Measurements from ENCODE around the gene BAIAP2. TPM values are rescaled to one million over a fixed set of nuclear protein-coding genes. Genes with fewer than 3 reads are reported as not detected.

BAIAP2 gene
- total RNA-seq, 8 experiments from 2014 or later = 10.2 to 42.0 (median 28.6) TPM

- Histone ChIP-seq H3K4me3 (no peak overlapping the region), H3K4me1 (replicated peaks in 1 of 2) (peaks cover 39 to 53% of the 10 kb centered on the region in 2 donors), H3K27ac (no peak overlapping the region)
- 96% methylated on average over 8 of the region's 12 CpGs; no CpG with 5 or more reads in 9 of the 10 experiments for WGBS, 10 experiments
- in situ Hi-C loops (cut with MboI; ENCODE audit: low pct_unique_long_range_greater_than_20kb in 2 of 9, low sequenced_read_pairs in 9 of 9, unreplicated experiment in 9 of 9) = no loop called here
- ATAC-seq (replicated peaks in 6 of 8) = no peak
Observed at GRCh38 chr17:81054308-81054707, 19.4 kb downstream of the BAIAP2 start.

DNA sequence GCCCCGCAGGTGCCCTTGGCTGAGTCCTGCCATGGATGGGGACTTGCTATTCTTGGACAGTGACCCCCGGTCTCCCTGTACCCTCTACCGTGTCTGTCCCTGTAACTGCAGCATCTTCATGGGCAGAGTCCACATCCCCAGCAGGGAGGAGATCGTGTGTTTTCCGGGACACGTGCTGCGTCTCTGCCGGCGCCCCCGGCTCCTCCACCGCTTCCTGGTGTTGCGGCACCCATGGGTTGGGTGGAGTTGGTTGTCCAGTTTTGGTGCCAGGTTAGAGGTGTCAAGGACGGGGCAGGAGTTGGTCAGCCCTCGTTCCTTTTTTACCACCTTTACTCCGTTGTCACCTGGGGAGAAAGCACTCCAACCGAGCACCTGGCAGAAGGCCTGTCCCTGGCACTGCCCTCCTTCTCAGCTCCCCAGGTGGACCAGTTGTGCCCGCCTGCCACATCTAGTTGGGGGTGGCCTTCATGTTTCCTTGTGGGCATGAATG, 20.0 kb downstream of the BAIAP2 start:
- no peak overlapping the region for H3K4me3 ChIP-seq
- WGBS, 10 experiments = 89 to 96% (median 91%) methylated on average over 7 to 10 of the region's 17 CpGs; no CpG with 5 or more reads in 7 of the 10 experiments
- H3K4me1 ChIP-seq (replicated peaks in 1 of 2) = peaks cover 37 to 49% of the 10 kb centered on the region in 2 donors
- ATAC-seq (replicated peaks in 6 of 8) = no peak
- H3K27ac ChIP-seq = no peak overlapping the region
- in situ Hi-C loops (cut with MboI; ENCODE audit: low pct_unique_long_range_greater_than_20kb in 2 of 9, low sequenced_read_pairs in 9 of 9, unreplicated experiment in 9 of 9) = no loop called here

- Histone ChIP-seq H3K27ac (no peak overlapping the region), H3K4me3 (no peak overlapping the region), H3K4me1 (replicated peaks in 1 of 2) (peaks cover 35 to 38% of the 10 kb centered on the region in 2 donors)
- ATAC-seq (replicated peaks in 6 of 8) = no peak
- 97 to 100% (median 100%) methylated on average over 1 to 5 of the region's 19 CpGs; no CpG with 5 or more reads in 7 of the 10 experiments for WGBS, 10 experiments
- in situ Hi-C loops (cut with MboI; ENCODE audit: low pct_unique_long_range_greater_than_20kb in 2 of 9, low sequenced_read_pairs in 9 of 9, unreplicated experiment in 9 of 9) = no loop called here
Observed at GRCh38 chr17:81056312-81056711, 21.4 kb downstream of the BAIAP2 start.

DNA sequence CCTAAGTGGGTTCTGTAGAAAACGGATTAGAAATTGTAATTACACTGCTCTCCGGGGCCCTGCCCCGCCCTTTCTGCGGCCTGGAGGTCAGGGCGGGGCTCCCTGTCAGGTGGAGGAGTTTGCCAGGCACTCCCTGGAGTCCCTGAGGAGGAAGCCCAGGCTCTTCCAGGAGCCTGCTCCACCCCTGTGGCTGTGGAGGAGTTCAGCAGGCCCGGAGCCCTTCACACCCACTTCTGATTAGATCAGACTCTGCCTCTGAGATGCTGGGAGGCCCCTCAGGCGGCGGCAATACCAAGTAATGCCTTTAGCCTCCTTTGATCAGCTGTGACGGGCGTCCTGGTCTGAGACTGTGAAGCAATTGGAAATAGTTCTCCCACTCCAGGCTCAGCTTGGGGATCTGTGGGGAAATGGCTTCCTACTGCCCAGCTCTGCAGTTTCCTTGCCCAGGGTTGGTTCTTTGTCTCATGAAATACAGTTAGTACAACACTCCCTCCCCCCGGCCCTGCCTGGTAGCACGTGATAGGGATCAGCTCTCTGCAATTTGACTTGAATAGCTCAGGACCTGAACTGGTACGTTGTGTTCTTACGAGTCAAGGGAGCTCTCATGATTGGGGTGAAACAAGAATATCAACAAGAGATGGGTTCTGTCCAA, 22.3 kb downstream of the BAIAP2 start:
- WGBS, 10 experiments = 8 to 80% (median 32%) methylated on average over 1 to 9 of the region's 14 CpGs; no CpG with 5 or more reads in 1 of the 10 experiments
- in situ Hi-C loops (cut with MboI; ENCODE audit: low pct_unique_long_range_greater_than_20kb in 2 of 9, low sequenced_read_pairs in 9 of 9, unreplicated experiment in 9 of 9) = no loop called here
- Histone ChIP-seq H3K4me1 (replicated peaks in 1 of 2) (peaks cover 26 to 30% of the 10 kb centered on the region in 2 donors), H3K27ac (peak overlapping the region; percentile 50 to 57), H3K4me3 (no peak overlapping the region)
- peak; percentile 34 to 98 (median 75) for ATAC-seq (replicated peaks in 6 of 8)

GRCh38 chr17:81057777-81058176, 22.8 kb downstream of the BAIAP2 start:
- no peak overlapping the region for H3K27ac ChIP-seq
- peaks cover 20 to 24% of the 10 kb centered on the region in 2 donors for H3K4me1 ChIP-seq (replicated peaks in 1 of 2)
- no peak overlapping the region for H3K4me3 ChIP-seq
- in situ Hi-C loops (cut with MboI; ENCODE audit: low pct_unique_long_range_greater_than_20kb in 2 of 9, low sequenced_read_pairs in 9 of 9, unreplicated experiment in 9 of 9) = no loop called here
- no peak for ATAC-seq (replicated peaks in 6 of 8)
- 45 to 82% (median 72%) methylated on average over 2 to 6 of the region's 12 CpGs; no CpG with 5 or more reads in 6 of the 10 experiments for WGBS, 10 experiments

DNA sequence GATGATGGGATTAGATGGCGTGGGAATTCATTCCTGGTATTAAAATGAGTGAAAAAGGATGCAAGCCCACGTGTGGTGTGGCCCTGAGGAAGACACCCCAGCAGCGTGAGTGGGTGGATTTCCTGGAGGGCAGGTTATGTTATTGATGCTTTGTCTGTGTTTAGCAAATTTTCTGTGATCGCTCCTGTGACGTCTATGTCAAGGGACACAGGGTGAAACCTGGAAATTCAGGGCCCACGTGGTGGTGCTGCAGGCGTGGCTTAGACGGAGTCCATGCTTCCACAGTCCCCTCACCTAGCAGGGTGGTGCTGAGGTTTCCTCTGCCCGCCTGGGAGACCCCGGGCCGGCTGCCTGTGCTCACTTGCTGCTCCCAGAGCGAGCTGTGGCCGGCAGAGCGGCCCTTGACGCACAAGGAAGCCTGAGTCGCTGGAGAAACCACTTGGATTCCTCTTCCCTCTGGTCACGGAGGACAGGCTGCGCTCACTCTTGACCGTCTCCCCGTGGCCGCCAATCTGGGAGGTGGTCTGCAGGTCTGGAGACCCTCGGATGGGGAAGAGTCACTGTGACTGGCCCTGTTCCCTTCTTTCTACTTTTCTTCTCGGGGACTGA, 23.4 kb downstream of the BAIAP2 start:
- H3K27ac ChIP-seq = no peak overlapping the region
- no peak for ATAC-seq (replicated peaks in 6 of 8)
- H3K4me1 ChIP-seq (replicated peaks in 1 of 2) = peaks cover 14 to 19% of the 10 kb centered on the region in 2 donors
- no peak overlapping the region for H3K4me3 ChIP-seq
- 81 to 100% (median 93%) methylated on average over 3 to 10 of the region's 23 CpGs; no CpG with 5 or more reads in 5 of the 10 experiments for WGBS, 10 experiments
- in situ Hi-C loops (cut with MboI; ENCODE audit: low pct_unique_long_range_greater_than_20kb in 2 of 9, low sequenced_read_pairs in 9 of 9, unreplicated experiment in 9 of 9) = no loop called here

DNA sequence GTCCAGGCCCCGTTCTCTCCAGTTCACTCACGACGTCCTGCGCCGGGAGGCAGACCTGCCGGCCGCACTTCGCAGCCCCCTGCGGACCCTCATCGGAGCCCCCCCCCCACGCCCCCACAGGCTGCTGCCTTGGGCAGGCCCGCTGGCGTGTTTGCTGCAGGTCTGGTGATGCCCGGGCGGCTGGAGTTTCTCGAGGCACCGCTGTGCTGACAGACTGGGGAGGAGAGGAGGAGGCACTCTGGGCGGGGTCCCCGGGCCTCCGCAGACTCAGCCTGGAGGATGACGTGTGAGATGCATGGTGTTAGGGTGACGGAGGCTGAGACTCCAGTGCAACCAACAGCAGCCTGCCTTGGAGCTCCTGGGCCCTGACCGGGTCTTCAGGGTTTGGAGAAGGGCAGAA, 24.1 kb downstream of the BAIAP2 start:
- Histone ChIP-seq H3K27ac (no peak overlapping the region), H3K4me1 (replicated peaks in 1 of 2) (peaks cover 14 to 23% of the 10 kb centered on the region in 2 donors), H3K4me3 (no peak overlapping the region)
- in situ Hi-C loops (cut with MboI; ENCODE audit: low pct_unique_long_range_greater_than_20kb in 2 of 9, low sequenced_read_pairs in 9 of 9, unreplicated experiment in 9 of 9) = no loop called here
- WGBS, 10 experiments = no CpG with 5 or more reads among the region's 23 CpGs
- peak in 1 of 8 experiments; percentile 4 for ATAC-seq (replicated peaks in 6 of 8)

DNA sequence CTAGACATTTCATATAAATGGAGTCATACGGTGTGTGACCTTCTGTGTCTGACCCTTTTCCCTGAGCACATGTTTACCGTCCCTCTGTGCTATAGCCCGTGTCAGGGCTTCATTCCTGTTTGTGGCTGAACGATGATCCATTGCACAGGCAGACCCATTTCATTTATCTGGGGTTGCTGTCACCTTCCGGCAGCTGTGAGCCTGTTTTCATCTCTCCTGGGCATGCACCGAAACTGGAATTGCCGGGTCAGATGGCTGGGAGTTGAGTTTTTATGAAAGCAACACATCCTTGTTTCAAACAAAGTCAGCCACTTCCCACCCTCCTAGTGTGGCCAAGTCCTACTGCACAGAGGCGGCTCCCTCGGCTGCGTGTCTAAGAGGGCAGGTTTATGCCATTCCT, 25.5 kb downstream of the BAIAP2 start:
- no peak overlapping the region for H3K4me3 ChIP-seq
- in situ Hi-C loops (cut with MboI; ENCODE audit: low pct_unique_long_range_greater_than_20kb in 2 of 9, low sequenced_read_pairs in 9 of 9, unreplicated experiment in 9 of 9) = no loop called here
- peak overlapping the region in 1 of 2 donors; percentile 37 for H3K27ac ChIP-seq
- H3K4me1 ChIP-seq (replicated peaks in 1 of 2) = peaks cover 14 to 37% of the 10 kb centered on the region in 2 donors
- WGBS, 10 experiments = 40 to 100% (median 85%) methylated on average over 1 to 7 of the region's 10 CpGs; no CpG with 5 or more reads in 3 of the 10 experiments
- ATAC-seq (replicated peaks in 6 of 8) = peak in 3 of 8 experiments; percentile 8 to 31 (median 14)

DNA sequence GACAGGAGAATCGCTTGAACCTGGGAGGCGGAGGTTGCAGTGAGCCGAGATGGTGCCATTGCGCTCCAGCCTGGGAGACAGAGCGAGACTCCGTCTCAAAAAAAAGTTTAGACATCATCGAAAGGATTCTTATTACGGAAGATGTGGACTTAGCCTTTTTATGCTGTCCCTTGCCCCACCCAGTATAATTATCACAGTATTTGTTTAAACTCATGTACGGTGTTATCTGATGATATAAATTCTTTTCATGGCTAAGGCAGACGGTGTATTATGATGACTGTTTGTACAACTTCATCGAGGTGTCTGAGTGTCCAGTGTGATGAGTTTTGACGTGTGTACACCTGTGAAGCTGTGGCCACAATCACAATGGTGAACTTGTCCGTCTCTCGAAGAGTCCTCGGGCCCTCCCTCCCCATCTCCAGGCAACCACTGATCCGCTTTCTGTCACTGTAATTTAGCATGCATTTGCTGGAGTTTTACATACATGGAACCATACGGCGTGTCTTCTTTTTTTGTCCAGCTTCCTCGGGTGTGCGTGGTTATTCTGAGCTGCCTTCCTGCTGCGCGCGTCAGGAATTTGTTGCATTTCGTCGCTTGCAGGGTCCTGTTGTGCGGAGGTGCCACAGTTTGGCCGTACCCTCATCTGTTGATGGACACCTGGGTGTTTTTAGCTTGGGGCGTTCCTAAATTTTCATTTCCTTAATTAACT, 26.2 kb downstream of the BAIAP2 start:
- H3K4me1 ChIP-seq (replicated peaks in 1 of 2) = peaks cover 14 to 40% of the 10 kb centered on the region in 2 donors
- WGBS, 10 experiments = 85 to 100% (median 93%) methylated on average over 1 to 22 of the region's 28 CpGs; no CpG with 5 or more reads in 2 of the 10 experiments
- no peak overlapping the region for H3K4me3 ChIP-seq
- in situ Hi-C loops (cut with MboI; ENCODE audit: low pct_unique_long_range_greater_than_20kb in 2 of 9, low sequenced_read_pairs in 9 of 9, unreplicated experiment in 9 of 9) = no loop called here
- ATAC-seq (replicated peaks in 6 of 8) = no peak
- no peak overlapping the region for H3K27ac ChIP-seq

- H3K4me1 ChIP-seq (replicated peaks in 1 of 2) = peaks cover 12 to 33% of the 10 kb centered on the region in 2 donors
- in situ Hi-C loops (cut with MboI; ENCODE audit: low pct_unique_long_range_greater_than_20kb in 2 of 9, low sequenced_read_pairs in 9 of 9, unreplicated experiment in 9 of 9) = no loop called here
- WGBS, 10 experiments = 60 to 97% (median 95%) methylated on average over 1 to 16 of the region's 19 CpGs; no CpG with 5 or more reads in 1 of the 10 experiments
- H3K4me3 ChIP-seq = no peak overlapping the region
- no peak for ATAC-seq (replicated peaks in 6 of 8)
- H3K27ac ChIP-seq = no peak overlapping the region
Observed at GRCh38 chr17:81062014-81062780, 27.2 kb downstream of the BAIAP2 start.

GRCh38 chr17:81063106-81064093, 28.4 kb downstream of the BAIAP2 start:
- H3K4me3 ChIP-seq = no peak overlapping the region
- peak in 5 of 8 experiments; percentile 12 to 38 (median 18) for ATAC-seq (replicated peaks in 6 of 8)
- WGBS, 10 experiments = 43 to 100% (median 87%) methylated on average over 1 to 14 of the region's 22 CpGs; no CpG with 5 or more reads in 1 of the 10 experiments
- H3K4me1 ChIP-seq (replicated peaks in 1 of 2) = peaks cover 13 to 28% of the 10 kb centered on the region in 2 donors
- in situ Hi-C loops (cut with MboI; ENCODE audit: low pct_unique_long_range_greater_than_20kb in 2 of 9, low sequenced_read_pairs in 9 of 9, unreplicated experiment in 9 of 9) = no loop called here
- no peak overlapping the region for H3K27ac ChIP-seq

Measured in motor neuron (in vitro differentiated cells).